ENCODE measurements around the gene ABHD12. TPM values are rescaled to one million over a fixed set of nuclear protein-coding genes. Genes with fewer than 3 reads are reported as not detected.
"Not testable (repeated sequence)": the region's sequence is repeated elsewhere in the genome, so short reads cannot be mapped to it uniquely, and the experiment has no call there.

ABHD12 gene
- polyA plus RNA-seq, 4 donors, result 28.0 to 93.9 (median 54.9) TPM

DNA sequence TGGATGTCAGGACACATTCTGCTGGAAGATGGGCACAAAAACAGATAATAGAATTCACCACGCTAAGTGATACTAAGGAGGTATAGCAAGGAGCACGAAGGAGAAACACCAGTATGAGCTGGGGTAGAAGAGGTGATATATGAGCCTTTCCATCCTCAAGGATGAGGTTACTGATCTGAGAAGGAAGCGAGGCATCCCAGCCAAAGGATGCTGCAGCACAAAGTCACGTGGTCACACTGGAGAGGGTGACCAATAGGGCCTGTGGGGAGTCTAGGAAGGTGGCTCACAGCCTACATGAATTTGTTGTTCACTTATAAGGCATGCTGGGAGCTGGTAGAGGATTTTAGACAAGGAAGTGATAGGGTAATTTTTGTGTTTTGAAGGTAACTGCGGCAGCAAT is 18.3 kb upstream of the ABHD12 start:
- no peak for FAIRE-seq
- 88 to 91% (median 89%) methylated on average over 5 of the region's 5 CpGs for WGBS, 3 donors
- Histone ChIP-seq H3K27me3 (ENCODE audit: control insufficient read depth in 3 of 3, insufficient read depth in 3 of 3, low read length in 3 of 3) (no peaks in the 10 kb centered on the region), H3K9me3 (ENCODE audit: control insufficient read depth in 2 of 2, insufficient read depth in 1 of 2, low read depth in 1 of 2, low read length in 1 of 2) (peaks cover 0 to 3% of the 10 kb centered on the region in 2 donors), H3K36me3 (ENCODE audit: control insufficient read depth in 3 of 3, insufficient read depth in 2 of 3, low read depth in 1 of 3, low read length in 3 of 3) (no peaks in the 10 kb centered on the region), H3K4me3 (ENCODE audit: low read depth in 1 of 3, low read length in 3 of 3) (no peak overlapping the region), H3K27ac (ENCODE audit: low read depth in 1 of 3, low read length in 2 of 3) (no peak overlapping the region), H3K4me1 (ENCODE audit: control insufficient read depth in 3 of 3, insufficient read depth in 2 of 3, low read depth in 1 of 3, low read length in 2 of 3) (no peaks in the 10 kb centered on the region)
- no peak for DNase-seq

DNA sequence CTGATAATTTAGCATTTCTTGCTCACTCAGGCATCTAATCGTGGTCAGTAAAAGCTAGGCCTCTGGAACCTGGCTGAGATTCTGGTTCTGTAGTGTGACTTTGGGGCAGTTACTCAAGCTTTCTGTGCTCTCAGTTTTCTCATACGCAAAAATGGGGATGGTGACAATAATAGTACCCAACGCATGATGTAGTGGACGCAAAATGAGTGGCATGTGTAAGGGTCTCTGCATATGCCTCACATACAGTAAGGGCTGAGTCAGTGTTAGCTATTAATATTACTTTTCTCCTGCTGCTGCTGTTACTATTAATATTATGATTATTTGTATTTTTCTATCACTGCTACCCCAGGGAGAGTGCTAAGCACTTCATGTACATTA is 17.5 kb upstream of the ABHD12 start:
- Histone ChIP-seq H3K27me3 (ENCODE audit: control insufficient read depth in 3 of 3, insufficient read depth in 3 of 3, low read length in 3 of 3) (no peaks in the 10 kb centered on the region), H3K9me3 (ENCODE audit: control insufficient read depth in 2 of 2, insufficient read depth in 1 of 2, low read depth in 1 of 2, low read length in 1 of 2) (peaks cover 0 to 9% of the 10 kb centered on the region in 2 donors), H3K27ac (ENCODE audit: low read depth in 1 of 3, low read length in 2 of 3) (no peak overlapping the region), H3K4me1 (ENCODE audit: control insufficient read depth in 3 of 3, insufficient read depth in 2 of 3, low read depth in 1 of 3, low read length in 2 of 3) (no peaks in the 10 kb centered on the region), H3K36me3 (ENCODE audit: control insufficient read depth in 3 of 3, insufficient read depth in 2 of 3, low read depth in 1 of 3, low read length in 3 of 3) (no peaks in the 10 kb centered on the region), H3K4me3 (ENCODE audit: low read depth in 1 of 3, low read length in 3 of 3) (peak overlapping the region in 2 of 3 donors; percentile 50 to 66)
- WGBS, 3 donors, result 2 to 3% (median 2%) methylated on average over 4 of the region's 4 CpGs
- FAIRE-seq (no peak), DNase-seq (no peak)

DNA sequence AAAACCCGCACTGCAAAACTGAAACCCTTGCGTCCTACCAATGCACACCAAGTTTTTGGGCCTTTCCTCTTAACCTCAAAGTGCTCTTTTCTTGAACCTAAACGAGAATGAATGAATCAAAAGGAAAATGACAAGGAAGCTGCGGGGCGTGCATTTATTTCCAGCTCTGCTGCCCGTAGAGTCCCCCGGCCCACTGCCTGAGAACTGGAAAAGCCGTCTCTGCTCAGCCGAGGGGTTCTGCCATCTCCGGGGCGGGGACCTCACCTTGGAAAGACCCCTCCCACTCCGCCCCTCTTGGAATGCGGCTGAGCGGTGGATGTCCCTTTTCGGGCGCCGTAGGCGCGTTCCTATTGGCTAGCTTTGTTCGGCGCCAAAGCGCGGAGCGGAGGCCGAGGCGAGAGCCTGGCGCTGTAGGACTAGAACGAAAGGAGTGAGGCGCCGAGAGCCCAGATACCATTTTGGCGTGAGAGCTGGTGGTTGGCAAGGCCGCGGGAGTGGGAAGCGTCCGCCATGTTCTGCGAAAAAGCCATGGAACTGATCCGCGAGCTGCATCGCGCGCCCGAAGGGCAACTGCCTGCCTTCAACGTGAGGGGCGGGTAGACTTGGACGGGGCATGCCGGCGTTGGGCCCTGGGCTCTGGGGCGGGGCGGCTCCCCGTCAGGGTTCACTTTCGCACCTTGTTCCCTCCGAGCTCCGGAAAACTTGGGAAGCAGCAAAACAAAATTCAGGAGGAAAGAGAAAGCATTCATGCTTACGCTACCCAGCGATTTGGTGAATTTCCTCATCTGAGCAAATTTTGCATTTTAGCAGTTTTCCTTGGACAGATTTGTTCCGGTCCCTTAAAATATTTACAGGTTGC is 16.9 kb upstream of the ABHD12 start, which contains the start of gene GINS1:
Gene GINS1, plus strand, starts transcription at position 363 of the 859 bp plus-strand sequence. Its CDS starts 148 bp downstream, at position 511.
- FAIRE-seq (no peak), DNase-seq (peak; percentile 82 to 94)
- no peaks in the 10 kb centered on the region for H3K4me1 ChIP-seq (ENCODE audit: control insufficient read depth in 3 of 3, insufficient read depth in 2 of 3, low read depth in 1 of 3, low read length in 2 of 3)
- peak within 1 kb of the TSS; percentile 36 to 66 (median 50) for H3K4me3 ChIP-seq (ENCODE audit: low read depth in 1 of 3, low read length in 3 of 3)
- H3K36me3 ChIP-seq (ENCODE audit: control insufficient read depth in 3 of 3, insufficient read depth in 2 of 3, low read depth in 1 of 3, low read length in 3 of 3), result no peaks in the 10 kb centered on the region
- peaks cover 0 to 15% of the 10 kb centered on the region in 2 donors for H3K9me3 ChIP-seq (ENCODE audit: control insufficient read depth in 2 of 2, insufficient read depth in 1 of 2, low read depth in 1 of 2, low read length in 1 of 2)
- H3K27me3 ChIP-seq (ENCODE audit: control insufficient read depth in 3 of 3, insufficient read depth in 3 of 3, low read length in 3 of 3), result no peaks in the 10 kb centered on the region
- peak within 1 kb of the TSS in 2 of 3 donors; percentile 30 to 59 for H3K27ac ChIP-seq (ENCODE audit: low read depth in 1 of 3, low read length in 2 of 3)
- WGBS, 3 donors, result 0 to 1% (median 0%) methylated on average over 55 to 56 of the region's 56 CpGs

DNA sequence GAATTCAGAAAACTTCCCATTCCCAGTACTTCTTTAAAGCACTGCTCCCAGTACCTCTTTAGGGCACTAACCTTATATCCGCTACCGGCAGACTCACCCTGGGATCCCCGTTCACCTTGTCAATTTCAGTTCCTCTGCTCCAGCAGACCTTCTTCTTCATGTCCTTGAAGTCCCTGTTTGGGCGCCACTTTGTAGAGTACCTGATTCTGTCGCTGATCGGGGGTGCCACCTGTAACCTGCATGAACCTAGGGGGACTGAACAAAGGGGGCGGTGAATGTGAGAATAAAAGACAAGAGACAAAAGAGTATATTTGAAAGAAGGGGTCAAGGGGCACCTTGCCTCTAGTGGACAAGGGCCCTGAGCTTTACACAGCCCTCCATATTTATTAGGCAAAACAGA is 11.9 kb upstream of the ABHD12 start:
- H3K9me3 ChIP-seq (ENCODE audit: control insufficient read depth in 2 of 2, insufficient read depth in 1 of 2, low read depth in 1 of 2, low read length in 1 of 2), result peaks cover 0 to 22% of the 10 kb centered on the region in 2 donors
- no peak overlapping the region for H3K4me3 ChIP-seq (ENCODE audit: low read depth in 1 of 3, low read length in 3 of 3)
- no peaks in the 10 kb centered on the region for H3K27me3 ChIP-seq (ENCODE audit: control insufficient read depth in 3 of 3, insufficient read depth in 3 of 3, low read length in 3 of 3)
- no peak for DNase-seq
- no peak overlapping the region for H3K27ac ChIP-seq (ENCODE audit: low read depth in 1 of 3, low read length in 2 of 3)
- 94 to 98% (median 96%) methylated on average over 7 of the region's 7 CpGs for WGBS, 3 donors
- no peak for FAIRE-seq
- H3K4me1 ChIP-seq (ENCODE audit: control insufficient read depth in 3 of 3, insufficient read depth in 2 of 3, low read depth in 1 of 3, low read length in 2 of 3), result peaks cover 0 to 11% (median 2%) of the 10 kb centered on the region in 3 donors
- H3K36me3 ChIP-seq (ENCODE audit: control insufficient read depth in 3 of 3, insufficient read depth in 2 of 3, low read depth in 1 of 3, low read length in 3 of 3), result no peaks in the 10 kb centered on the region

DNA sequence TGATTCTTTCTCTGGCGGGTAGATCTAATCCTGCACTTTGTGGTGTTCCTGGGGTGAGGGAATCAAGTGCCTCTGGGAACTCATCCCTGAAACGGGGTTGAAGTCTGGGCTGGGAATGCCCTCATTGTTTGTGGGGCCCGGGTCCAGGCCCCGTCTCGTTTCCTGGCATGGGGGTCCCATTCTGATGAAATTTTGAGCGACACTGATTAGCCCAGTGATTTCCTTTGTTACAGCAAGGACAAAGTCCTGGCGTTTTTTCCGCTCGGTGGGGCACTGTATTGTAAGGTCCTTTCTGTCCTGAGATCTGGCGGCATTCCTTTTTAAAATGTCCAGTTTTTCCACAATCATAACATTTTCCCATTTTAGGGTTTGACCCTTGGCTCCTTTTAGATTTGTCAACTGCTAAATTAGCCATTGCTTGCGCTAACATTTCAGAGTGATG is 9.7 kb upstream of the ABHD12 start:
- not testable (repeated sequence) for H3K27ac ChIP-seq (ENCODE audit: low read depth in 1 of 3, low read length in 2 of 3); H3K27me3 ChIP-seq (ENCODE audit: control insufficient read depth in 3 of 3, insufficient read depth in 3 of 3, low read length in 3 of 3); H3K36me3 ChIP-seq (ENCODE audit: control insufficient read depth in 3 of 3, insufficient read depth in 2 of 3, low read depth in 1 of 3, low read length in 3 of 3); H3K4me3 ChIP-seq (ENCODE audit: low read depth in 1 of 3, low read length in 3 of 3); FAIRE-seq; DNase-seq
- 77 to 84% (median 80%) methylated on average over 11 of the region's 11 CpGs for WGBS, 3 donors
- H3K9me3 ChIP-seq (ENCODE audit: control insufficient read depth in 2 of 2, insufficient read depth in 1 of 2, low read depth in 1 of 2, low read length in 1 of 2), result peaks cover 0 to 22% of the 10 kb centered on the region in 2 donors
- peaks cover 0 to 16% (median 2%) of the 10 kb centered on the region in 3 donors for H3K4me1 ChIP-seq (ENCODE audit: control insufficient read depth in 3 of 3, insufficient read depth in 2 of 3, low read depth in 1 of 3, low read length in 2 of 3)

DNA sequence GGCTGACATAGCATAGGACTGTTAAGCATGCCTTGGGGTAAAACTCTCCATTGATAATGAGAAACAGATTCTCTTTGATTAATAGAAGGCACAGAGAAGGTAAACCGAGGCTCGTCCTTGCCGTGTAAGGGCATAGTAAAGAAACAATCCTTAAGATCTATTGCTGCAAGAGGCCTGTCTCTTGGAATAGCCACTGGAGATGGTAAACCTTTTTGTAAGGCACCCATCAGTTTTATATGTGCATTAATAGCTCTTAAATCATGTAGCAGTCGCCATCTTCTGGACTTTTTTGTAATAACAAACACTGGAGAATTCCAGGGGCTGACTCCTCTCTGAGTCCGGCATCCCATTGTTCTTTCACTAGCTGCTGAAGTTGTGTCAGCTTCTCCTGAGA is 8.4 kb upstream of the ABHD12 start:
- WGBS, 3 donors, result 7 to 19% (median 18%) methylated on average over 5 of the region's 5 CpGs
- H3K27me3 ChIP-seq (ENCODE audit: control insufficient read depth in 3 of 3, insufficient read depth in 3 of 3, low read length in 3 of 3), result no peaks in the 10 kb centered on the region

DNA sequence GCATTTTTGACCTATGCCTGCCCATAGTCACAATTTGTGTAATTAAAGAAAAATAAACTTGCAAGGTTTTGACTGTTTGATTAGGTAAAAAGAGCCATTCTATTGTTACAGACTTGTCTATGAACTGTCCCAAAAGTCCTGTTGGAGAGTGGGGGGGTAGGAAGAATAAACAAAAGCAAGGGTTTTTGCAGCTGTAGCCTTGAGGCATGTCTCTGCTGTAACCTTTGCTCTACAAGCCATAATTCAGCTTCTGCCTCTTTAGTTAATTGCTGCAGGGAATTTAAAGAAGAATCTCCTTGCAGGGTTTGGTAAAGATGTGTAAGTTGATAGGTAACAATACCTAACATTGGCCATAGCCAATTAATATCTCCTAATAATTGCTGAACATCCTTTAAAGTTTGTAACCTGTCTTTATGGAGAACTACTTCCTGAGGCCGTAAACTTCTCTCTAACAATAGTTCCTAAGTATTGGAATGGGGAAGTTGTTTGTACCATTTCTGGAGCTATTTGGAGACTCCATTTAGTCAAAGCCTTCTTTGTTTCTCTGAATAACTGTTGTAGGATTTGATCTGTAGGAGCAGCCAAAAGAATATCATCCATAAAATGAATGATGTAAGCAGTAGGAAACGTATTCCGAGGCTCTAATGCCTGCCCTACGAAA is 7.9 kb upstream of the ABHD12 start:
- H3K27ac ChIP-seq (ENCODE audit: low read depth in 1 of 3, low read length in 2 of 3), result peak overlapping the region in 1 of 3 donors; percentile 25
- no peaks in the 10 kb centered on the region for H3K27me3 ChIP-seq (ENCODE audit: control insufficient read depth in 3 of 3, insufficient read depth in 3 of 3, low read length in 3 of 3)
- WGBS, 3 donors, result 15 to 40% (median 29%) methylated on average over 4 of the region's 4 CpGs
- peak in 1 of 2 donors; percentile 48 for DNase-seq
- no peaks in the 10 kb centered on the region for H3K36me3 ChIP-seq (ENCODE audit: control insufficient read depth in 3 of 3, insufficient read depth in 2 of 3, low read depth in 1 of 3, low read length in 3 of 3)
- peaks cover 0 to 16% of the 10 kb centered on the region in 2 donors for H3K9me3 ChIP-seq (ENCODE audit: control insufficient read depth in 2 of 2, insufficient read depth in 1 of 2, low read depth in 1 of 2, low read length in 1 of 2)
- peaks cover 0 to 16% (median 2%) of the 10 kb centered on the region in 3 donors for H3K4me1 ChIP-seq (ENCODE audit: control insufficient read depth in 3 of 3, insufficient read depth in 2 of 3, low read depth in 1 of 3, low read length in 2 of 3)
- FAIRE-seq, result no peak
- H3K4me3 ChIP-seq (ENCODE audit: low read depth in 1 of 3, low read length in 3 of 3), result no peak overlapping the region

More for the DNA sequence above, 8.4 kb upstream of the ABHD12 start:
- Histone ChIP-seq H3K36me3 (ENCODE audit: control insufficient read depth in 3 of 3, insufficient read depth in 2 of 3, low read depth in 1 of 3, low read length in 3 of 3) (no peaks in the 10 kb centered on the region), H3K4me3 (ENCODE audit: low read depth in 1 of 3, low read length in 3 of 3) (no peak overlapping the region), H3K4me1 (ENCODE audit: control insufficient read depth in 3 of 3, insufficient read depth in 2 of 3, low read depth in 1 of 3, low read length in 2 of 3) (peaks cover 0 to 16% (median 2%) of the 10 kb centered on the region in 3 donors), H3K9me3 (ENCODE audit: control insufficient read depth in 2 of 2, insufficient read depth in 1 of 2, low read depth in 1 of 2, low read length in 1 of 2) (peaks cover 0 to 19% of the 10 kb centered on the region in 2 donors), H3K27ac (ENCODE audit: low read depth in 1 of 3, low read length in 2 of 3) (peak overlapping the region in 1 of 3 donors; percentile 25)
- DNase-seq, result peak; percentile 76 to 81
- FAIRE-seq, result no peak

DNA sequence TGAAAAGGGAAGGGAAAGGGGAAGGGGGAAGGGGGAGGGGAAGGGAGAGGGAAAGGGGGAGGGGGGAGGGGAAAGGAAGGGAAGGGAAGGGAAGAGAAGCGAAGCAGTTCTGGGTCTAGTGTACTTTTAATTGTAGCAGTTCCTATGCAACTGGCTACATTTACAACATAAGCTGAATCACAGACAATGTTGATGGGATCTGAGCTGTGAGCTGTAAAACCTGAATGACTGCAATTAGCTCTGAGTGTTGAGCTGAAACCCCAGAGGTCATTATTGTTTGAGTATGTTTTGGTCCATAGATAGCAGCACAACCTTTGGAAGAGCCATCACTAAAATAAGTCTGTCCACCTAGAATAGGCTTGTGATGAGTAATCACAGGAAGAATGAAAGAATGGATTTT is 7.2 kb upstream of the ABHD12 start:
- Histone ChIP-seq H3K4me1 (ENCODE audit: control insufficient read depth in 3 of 3, insufficient read depth in 2 of 3, low read depth in 1 of 3, low read length in 2 of 3) (peaks cover 0 to 16% (median 2%) of the 10 kb centered on the region in 3 donors), H3K4me3 (ENCODE audit: low read depth in 1 of 3, low read length in 3 of 3) (no peak overlapping the region), H3K9me3 (ENCODE audit: control insufficient read depth in 2 of 2, insufficient read depth in 1 of 2, low read depth in 1 of 2, low read length in 1 of 2) (peaks cover 0 to 10% of the 10 kb centered on the region in 2 donors), H3K27me3 (ENCODE audit: control insufficient read depth in 3 of 3, insufficient read depth in 3 of 3, low read length in 3 of 3) (no peaks in the 10 kb centered on the region), H3K36me3 (ENCODE audit: control insufficient read depth in 3 of 3, insufficient read depth in 2 of 3, low read depth in 1 of 3, low read length in 3 of 3) (no peaks in the 10 kb centered on the region), H3K27ac (ENCODE audit: low read depth in 1 of 3, low read length in 2 of 3) (peak overlapping the region in 1 of 3 donors; percentile 25)
- peak; percentile 80 for DNase-seq
- WGBS, 3 donors, result 5 to 29% (median 25%) methylated on average over 1 of the region's 1 CpG
- no peak for FAIRE-seq
